Endodermal cell (in vitro differentiated cells): ENCODE results near the gene IQUB. TPM values are rescaled to one million over a fixed set of nuclear protein-coding genes. Genes with fewer than 3 reads are reported as not detected.

Source experiments
- DNase-seq: peaks from one replicate; pipeline ENCODE4 v3.0.0-alpha.2; 2017
- H3K27ac ChIP-seq: 2 replicates; pipeline ENCODE4 v1.5.1; 2013; ENCODE audit warnings: mild to moderate bottlenecking, low read depth, low read length, moderate library complexity
- H3K27me3 ChIP-seq: 2 replicates; pipeline ENCODE4 v1.6.1; 2013; ENCODE audit warnings: mild to moderate bottlenecking, low read length, moderate library complexity; ENCODE audit not compliant: insufficient read depth, control insufficient read depth, poor library complexity, severe bottlenecking
- H3K36me3 ChIP-seq: 2 replicates; pipeline ENCODE4 v1.7.0; 2013; ENCODE audit warnings: mild to moderate bottlenecking, low read length, moderate library complexity; ENCODE audit not compliant: control insufficient read depth, insufficient read depth
- H3K4me1 ChIP-seq: one replicate; pipeline ENCODE4 v1.7.0; 2013; ENCODE audit warnings: low read length; ENCODE audit not compliant: control insufficient read depth, insufficient read depth
- H3K4me3 ChIP-seq: 2 replicates; pipeline ENCODE4 v1.5.1; 2013; ENCODE audit warnings: mild to moderate bottlenecking, low read length, moderate library complexity
- H3K9ac ChIP-seq: 2 replicates; pipeline ENCODE4 v1.6.1; 2013; ENCODE audit warnings: mild to moderate bottlenecking, low read length, moderate library complexity; ENCODE audit not compliant: poor library complexity, severe bottlenecking; ENCODE audit errors: extremely low read depth
- H3K9me3 ChIP-seq: 2 replicates; pipeline ENCODE4 v1.6.1; 2013; ENCODE audit warnings: mild to moderate bottlenecking, low read length, moderate library complexity; ENCODE audit not compliant: control insufficient read depth
- H3K27ac Mint-ChIP-seq: 2 replicates; pipeline ENCODE4 v1.8.0; 2020; ENCODE audit warnings: mixed read lengths
- H3K27me3 Mint-ChIP-seq: 2 replicates; pipeline ENCODE4 v1.8.0; 2021; ENCODE audit warnings: mild to moderate bottlenecking, mixed read lengths; ENCODE audit not compliant: insufficient read depth
- H3K36me3 Mint-ChIP-seq: 2 replicates; pipeline ENCODE4 v1.8.0; 2020; ENCODE audit warnings: low read depth, mixed read lengths
- H3K4me1 Mint-ChIP-seq: 2 replicates; pipeline ENCODE4 v1.8.0; 2020; ENCODE audit warnings: mixed read lengths
- H3K4me3 Mint-ChIP-seq: 2 replicates; pipeline ENCODE4 v1.8.0; 2020; ENCODE audit warnings: mild to moderate bottlenecking, moderate library complexity, mixed read lengths
- H3K9me3 Mint-ChIP-seq: 2 replicates; pipeline ENCODE4 v1.8.0; 2020; ENCODE audit warnings: mild to moderate bottlenecking, mixed read lengths
- CTCF ChIP-seq: fragments of 200-600 bp; sonication (generic); conservative IDR thresholded peaks from 2 replicates; pipeline ENCODE4 v1.5.0; 2021; ENCODE audit warnings: antibody characterized with exemption, mild to moderate bottlenecking
- WGBS, 2 experiments: methylation state at CpG; one replicate each; pipeline versions ENCODE4 v1.1.5 to v1.1.7; 2013; ENCODE audit warnings: missing lambda C conversion rate in 2 of 2, mixed read lengths in 1 of 2; ENCODE audit not compliant: insufficient coverage in 1 of 2, insufficient read length in 1 of 2; 5-methylcytosine and 5-hydroxymethylcytosine counted together
- total RNA-seq, 2 donors: library from RNA; stranded (reverse); fragmentation: NEBNext Ultra II Directional in 1 of 2; extraction: Animal tissue kit (Norgen Biotek cat#: 25700) in 1 of 2; gene quantifications; 2 replicates in 1 of 2; 3 replicates in 1 of 2; pipeline ENCODE4 v1.2.1, GENCODE V29; 2021

IQUB gene
- total RNA-seq, 2 donors from 2014 or later = 0.88 to 2.1 TPM

- peaks cover 6% of the 10 kb centered on the region for H3K4me1 Mint-ChIP-seq
- H3K36me3 ChIP-seq = no peaks in the 10 kb centered on the region
- H3K4me1 ChIP-seq = no peaks in the 10 kb centered on the region
- H3K9me3 ChIP-seq = no peaks in the 10 kb centered on the region
- no peak overlapping the region for H3K27ac ChIP-seq
- peak; percentile 90 for TF ChIP-seq CTCF
- no peaks in the 10 kb centered on the region for H3K36me3 Mint-ChIP-seq
- peak; percentile 65 for DNase-seq
- no peak overlapping the region for H3K4me3 Mint-ChIP-seq
- no peak overlapping the region for H3K4me3 ChIP-seq
- H3K27me3 Mint-ChIP-seq = peaks cover 3% of the 10 kb centered on the region
- no peak overlapping the region for H3K9ac ChIP-seq
- no peak overlapping the region for H3K27ac Mint-ChIP-seq
- 28 to 48% methylated on average over 3 to 8 of the region's 8 CpGs for WGBS, 2 experiments
- H3K27me3 ChIP-seq = no peaks in the 10 kb centered on the region
- H3K9me3 Mint-ChIP-seq = no peaks in the 10 kb centered on the region
These were observed 46.2 kb upstream of the IQUB start for GRCh38 chr7:123580406-123581161.

- no peaks in the 10 kb centered on the region for H3K27me3 ChIP-seq
- Mint-ChIP-seq H3K36me3 (no peaks in the 10 kb centered on the region), H3K4me1 (peaks cover 12% of the 10 kb centered on the region), H3K9me3 (no peaks in the 10 kb centered on the region), H3K27me3 (peaks cover 3% of the 10 kb centered on the region), H3K27ac (no peak overlapping the region), H3K4me3 (no peak overlapping the region)
- H3K9ac ChIP-seq = no peak overlapping the region
- no peak overlapping the region for H3K4me3 ChIP-seq
- H3K9me3 ChIP-seq = no peaks in the 10 kb centered on the region
- no peak for TF ChIP-seq CTCF
- no peaks in the 10 kb centered on the region for H3K4me1 ChIP-seq
- no peak for DNase-seq
- H3K27ac ChIP-seq = no peak overlapping the region
- H3K36me3 ChIP-seq = no peaks in the 10 kb centered on the region
These were observed 45.0 kb upstream of the IQUB start for GRCh38 chr7:123579416-123579815.

- H3K9me3 ChIP-seq = no peaks in the 10 kb centered on the region
- no peaks in the 10 kb centered on the region for H3K27me3 ChIP-seq
- no peak overlapping the region for H3K27ac ChIP-seq
- no peak overlapping the region for H3K4me3 Mint-ChIP-seq
- no peak overlapping the region for H3K27ac Mint-ChIP-seq
- H3K4me1 ChIP-seq = no peaks in the 10 kb centered on the region
- H3K4me3 ChIP-seq = no peak overlapping the region
- TF ChIP-seq CTCF = no peak
- no peak for DNase-seq
- 80 to 96% methylated on average over 1 to 2 of the region's 2 CpGs for WGBS, 2 experiments
- no peaks in the 10 kb centered on the region for H3K36me3 ChIP-seq
- H3K27me3 Mint-ChIP-seq = no peaks in the 10 kb centered on the region
- H3K4me1 Mint-ChIP-seq = peaks cover 11% of the 10 kb centered on the region
- H3K9ac ChIP-seq = no peak overlapping the region
- no peaks in the 10 kb centered on the region for H3K36me3 Mint-ChIP-seq
- no peaks in the 10 kb centered on the region for H3K9me3 Mint-ChIP-seq
These were observed 39.6 kb upstream of the IQUB start for GRCh38 chr7:123573896-123574467.
